H1 (cell line): Measurements from ENCODE around the gene CNTN5. TPM values are rescaled to one million over a fixed set of nuclear protein-coding genes. Genes with fewer than 3 reads are reported as not detected.

Source experiments
- CBX5 ChIP-seq: fragments of 300-800, 300-1000 bp; sonication (generic); IDR thresholded peaks from 2 replicates; pipeline ENCODE4 v1.7.1; 2016; ENCODE audit warnings: antibody characterized with exemption, low read length, low read depth
- CHD7 ChIP-seq: fragments of 300-600 bp; sonication (generic); IDR thresholded peaks from 2 replicates; pipeline ENCODE4 v1.7.1; 2012; ENCODE audit warnings: low read length, moderate library complexity, mild to moderate bottlenecking, inconsistent platforms; ENCODE audit not compliant: insufficient replicate concordance
- EP300 ChIP-seq, 2 experiments: IDR thresholded peaks; 1 replicate in 1 of 2; 2 replicates in 1 of 2; pipeline ENCODE4 v1.6.1; 2011 to 2012; ENCODE audit warnings: low read depth in 2 of 2, low read length in 2 of 2, mild to moderate bottlenecking in 2 of 2, borderline replicate concordance in 1 of 2, inconsistent platforms in 1 of 2, moderate library complexity in 1 of 2
- EZH2 ChIP-seq: fragments of 200-600 bp; sonication (generic); IDR thresholded peaks from 2 replicates; pipeline ENCODE4 v1.7.1; 2012; ENCODE audit warnings: low read depth, mild to moderate bottlenecking, moderate library complexity, low read length, inconsistent platforms; ENCODE audit not compliant: severe bottlenecking
- SIRT6 ChIP-seq: IDR thresholded peaks from one replicate; pipeline ENCODE4 v1.7.1; 2012; ENCODE audit warnings: low read length, inconsistent platforms
- SRF ChIP-seq: IDR thresholded peaks from 2 replicates; pipeline ENCODE4 v1.6.1; 2011; ENCODE audit warnings: mild to moderate bottlenecking, low read depth, low read length, moderate library complexity
- ZNF274 ChIP-seq: IDR thresholded peaks from 2 replicates; pipeline ENCODE4 v1.7.0; 2012; ENCODE audit warnings: low read length, borderline replicate concordance; ENCODE audit errors: extremely low read depth
- polyA plus RNA-seq, 7 experiments: library from polyadenylated mRNA; depleted of rRNA in 3 of 7; stranded (reverse) in 5 of 7; unstranded in 2 of 7; fragments of >200 nt in 5 of 7; fragments of 200-250 nt in 2 of 7; gene quantifications; 1 replicate in 5 of 7; 2 replicates in 1 of 7; 4 replicates in 1 of 7; pipeline versions ENCODE4 v1.2.1 to v1.2.3, GENCODE V29; 2011 to 2013; ENCODE audit warnings: missing spikeins in 2 of 7, mixed read lengths in 2 of 7
- total RNA-seq: library from RNA; stranded (reverse); fragmentation: NEBNext Ultra II Directional; extraction: Animal tissue kit (Norgen Biotek cat#: 25700); gene quantifications from 2 replicates; pipeline ENCODE4 v1.2.1, GENCODE V29; 2021

Gene CNTN5
- total and polyA plus RNA-seq, 2 of the 8 experiments (the other 6 are each of a cell fraction or from before 2014, with no cell fraction given) = not detected

GRCh38 chr11:100214791-100215190, 1194.0 kb downstream of the CNTN5 start (continued):
- TF ChIP-seq CHD7 = no peak
- no peak for TF ChIP-seq ZNF274
- TF ChIP-seq CBX5 = no peak
- TF ChIP-seq SRF = no peak
- TF ChIP-seq SIRT6 = no peak
- no peak for TF ChIP-seq EP300 (IDR thresholded peaks at IDR 0.05; ENCODE audit: borderline replicate concordance in 1 of 2, low read depth in 2 of 2, low read length in 2 of 2)
- no peak for TF ChIP-seq EZH2
